ENCODE results near the gene PPP1R12C.
A peak's percentile ranks its signal among the peaks of the same experiment; 100 is the strongest.

PPP1R12C gene

GRCh38 chr19:55094456-55095259 lies 22.8 kb downstream of the PPP1R12C start:
- peaks cover 8% of the 10 kb centered on the region for H3K4me1 Mint-ChIP-seq
- no peaks in the 10 kb centered on the region for H3K9me3 Mint-ChIP-seq
- no peak overlapping the region for H3K4me3 Mint-ChIP-seq
- H3K36me3 Mint-ChIP-seq, result peaks cover 26% of the 10 kb centered on the region
- DNase-seq (ENCODE audit: low spot score in 2 of 2) (no peak), ATAC-seq (ENCODE audit: low read depth) (no peak)
- H3K27ac Mint-ChIP-seq, result no peak overlapping the region
- H3K27me3 Mint-ChIP-seq, result peaks cover under 1% of the 10 kb centered on the region

GRCh38 chr19:55092423-55093318 lies 24.8 kb downstream of the PPP1R12C start:
- DNase-seq (ENCODE audit: low spot score in 2 of 2) (no peak), ATAC-seq (ENCODE audit: low read depth) (no peak)
- H3K4me3 Mint-ChIP-seq, result no peak overlapping the region
- no peak overlapping the region for H3K27ac Mint-ChIP-seq
- no peaks in the 10 kb centered on the region for H3K9me3 Mint-ChIP-seq
- peaks cover 27% of the 10 kb centered on the region for H3K36me3 Mint-ChIP-seq
- peaks cover 17% of the 10 kb centered on the region for H3K4me1 Mint-ChIP-seq
- H3K27me3 Mint-ChIP-seq, result peaks cover 17% of the 10 kb centered on the region

GRCh38 chr19:55091955-55092354 lies 25.5 kb downstream of the PPP1R12C start:
- Mint-ChIP-seq H3K27ac (no peak overlapping the region), H3K4me3 (no peak overlapping the region), H3K4me1 (peaks cover 21% of the 10 kb centered on the region), H3K9me3 (no peaks in the 10 kb centered on the region), H3K36me3 (peaks cover 20% of the 10 kb centered on the region), H3K27me3 (peaks cover 20% of the 10 kb centered on the region)
- no peak for DNase-seq (ENCODE audit: low spot score in 2 of 2)
- no peak for ATAC-seq (ENCODE audit: low read depth)

- Mint-ChIP-seq H3K27me3 (peaks cover 20% of the 10 kb centered on the region), H3K4me1 (peaks cover 21% of the 10 kb centered on the region), H3K27ac (no peak overlapping the region), H3K4me3 (no peak overlapping the region), H3K9me3 (no peaks in the 10 kb centered on the region), H3K36me3 (peaks cover 19% of the 10 kb centered on the region)
- ATAC-seq (ENCODE audit: low read depth) (no peak), DNase-seq (ENCODE audit: low spot score in 2 of 2) (no peak)
Observed at GRCh38 chr19:55091126-55091910, 26.1 kb downstream of the PPP1R12C start.

- H3K27ac Mint-ChIP-seq, result no peak overlapping the region
- H3K4me1 Mint-ChIP-seq, result peaks cover 21% of the 10 kb centered on the region
- H3K9me3 Mint-ChIP-seq, result no peaks in the 10 kb centered on the region
- no peak for ATAC-seq (ENCODE audit: low read depth)
- peaks cover 19% of the 10 kb centered on the region for H3K36me3 Mint-ChIP-seq
- no peak for DNase-seq (ENCODE audit: low spot score in 2 of 2)
- H3K4me3 Mint-ChIP-seq, result no peak overlapping the region
- H3K27me3 Mint-ChIP-seq, result peaks cover 20% of the 10 kb centered on the region
Observed at GRCh38 chr19:55090564-55090963, 26.9 kb downstream of the PPP1R12C start.

- peaks cover 13% of the 10 kb centered on the region for H3K36me3 Mint-ChIP-seq
- H3K9me3 Mint-ChIP-seq, result no peaks in the 10 kb centered on the region
- no peak overlapping the region for H3K27ac Mint-ChIP-seq
- peaks cover 22% of the 10 kb centered on the region for H3K27me3 Mint-ChIP-seq
- no peak for ATAC-seq (ENCODE audit: low read depth)
- H3K4me1 Mint-ChIP-seq, result peaks cover 21% of the 10 kb centered on the region
- no peak overlapping the region for H3K4me3 Mint-ChIP-seq
- no peak for DNase-seq (ENCODE audit: low spot score in 2 of 2)
Observed at GRCh38 chr19:55089342-55089944, 28.0 kb downstream of the PPP1R12C start.

- no peaks in the 10 kb centered on the region for H3K9me3 Mint-ChIP-seq
- peak; percentile 57 for ATAC-seq (ENCODE audit: low read depth)
- DNase-seq (ENCODE audit: low spot score in 2 of 2), result peak; percentile 78 to 84
- H3K27me3 Mint-ChIP-seq, result peaks cover 25% of the 10 kb centered on the region
- H3K27ac Mint-ChIP-seq, result no peak overlapping the region
- peak overlapping the region; percentile 68 for H3K4me3 Mint-ChIP-seq
- peaks cover 21% of the 10 kb centered on the region for H3K4me1 Mint-ChIP-seq
- H3K36me3 Mint-ChIP-seq, result peaks cover 13% of the 10 kb centered on the region
Observed at GRCh38 chr19:55088543-55089341, 28.7 kb downstream of the PPP1R12C start.

GRCh38 chr19:55088021-55088451 lies 29.4 kb downstream of the PPP1R12C start:
- DNase-seq (ENCODE audit: low spot score in 2 of 2) (no peak), ATAC-seq (ENCODE audit: low read depth) (no peak)
- Mint-ChIP-seq H3K4me3 (peak overlapping the region; percentile 68), H3K27me3 (peaks cover 27% of the 10 kb centered on the region), H3K36me3 (peaks cover 13% of the 10 kb centered on the region), H3K9me3 (no peaks in the 10 kb centered on the region), H3K4me1 (peaks cover 21% of the 10 kb centered on the region), H3K27ac (no peak overlapping the region)

GRCh38 chr19:55087542-55087901 lies 29.9 kb downstream of the PPP1R12C start:
- DNase-seq (ENCODE audit: low spot score in 2 of 2), result no peak
- Mint-ChIP-seq H3K27me3 (peaks cover 31% of the 10 kb centered on the region), H3K4me1 (peaks cover 24% of the 10 kb centered on the region), H3K4me3 (peak overlapping the region; percentile 71), H3K9me3 (peaks cover 1% of the 10 kb centered on the region), H3K36me3 (peaks cover 13% of the 10 kb centered on the region), H3K27ac (no peak overlapping the region)
- peak; percentile 8 for ATAC-seq (ENCODE audit: low read depth)

GRCh38 chr19:55086730-55087541 lies 30.5 kb downstream of the PPP1R12C start:
- H3K9me3 Mint-ChIP-seq, result peaks cover 2% of the 10 kb centered on the region
- peaks cover 13% of the 10 kb centered on the region for H3K36me3 Mint-ChIP-seq
- peak overlapping the region; percentile 71 for H3K4me3 Mint-ChIP-seq
- ATAC-seq (ENCODE audit: low read depth) (peak; percentile 58), DNase-seq (ENCODE audit: low spot score in 2 of 2) (peak in 1 of 2 donors; percentile 43)
- H3K4me1 Mint-ChIP-seq, result peaks cover 27% of the 10 kb centered on the region
- no peak overlapping the region for H3K27ac Mint-ChIP-seq
- H3K27me3 Mint-ChIP-seq, result peaks cover 35% of the 10 kb centered on the region

- no peak overlapping the region for H3K4me3 Mint-ChIP-seq
- H3K4me1 Mint-ChIP-seq, result peaks cover 28% of the 10 kb centered on the region
- H3K9me3 Mint-ChIP-seq, result peaks cover 2% of the 10 kb centered on the region
- no peak overlapping the region for H3K27ac Mint-ChIP-seq
- ATAC-seq (ENCODE audit: low read depth) (no peak), DNase-seq (ENCODE audit: low spot score in 2 of 2) (no peak)
- H3K36me3 Mint-ChIP-seq, result peaks cover 13% of the 10 kb centered on the region
- peaks cover 38% of the 10 kb centered on the region for H3K27me3 Mint-ChIP-seq
Observed at GRCh38 chr19:55085923-55086715, 31.3 kb downstream of the PPP1R12C start.

- Mint-ChIP-seq H3K9me3 (peaks cover 2% of the 10 kb centered on the region), H3K36me3 (peaks cover 4% of the 10 kb centered on the region), H3K27ac (no peak overlapping the region), H3K27me3 (peaks cover 48% of the 10 kb centered on the region), H3K4me1 (peaks cover 36% of the 10 kb centered on the region), H3K4me3 (no peak overlapping the region)
- DNase-seq (ENCODE audit: low spot score in 2 of 2) (no peak), ATAC-seq (ENCODE audit: low read depth) (no peak)
Observed at GRCh38 chr19:55084416-55084815, 33.0 kb downstream of the PPP1R12C start.

All from memory B cell (primary cell).